ENCODE results near the gene SLC2A8.

Gene SLC2A8

GRCh38 chr9:127356906-127357305 is 40.1 kb upstream of the SLC2A8 start:
- Histone ChIP-seq H3K27ac (ENCODE audit: low read depth, low read length) (no peak overlapping the region), H4K5ac (ENCODE audit: low read length) (no peak overlapping the region), H3K4me2 (ENCODE audit: low read length) (no peak overlapping the region), H3K79me2 (ENCODE audit: control insufficient read depth, insufficient read depth, low read length) (no peaks in the 10 kb centered on the region), H3K4ac (ENCODE audit: low read depth, low read length) (no peak overlapping the region), H2AK5ac (ENCODE audit: low read length) (no peak overlapping the region), H2BK120ac (ENCODE audit: low read depth, low read length) (no peak overlapping the region), H3K23ac (ENCODE audit: low read length) (no peak overlapping the region), H3K56ac (ENCODE audit: low read length) (no peak overlapping the region), H3K27me3 (ENCODE audit: insufficient read depth, low read length, poor library complexity) (no peaks in the 10 kb centered on the region), H3K4me3 (ENCODE audit: low read length) (no peak overlapping the region), H3K4me1 (ENCODE audit: control insufficient read depth, low read depth, low read length) (no peaks in the 10 kb centered on the region), H3K79me1 (ENCODE audit: low read length) (no peaks in the 10 kb centered on the region), H2BK5ac (ENCODE audit: low read length) (no peak overlapping the region), H4K8ac (ENCODE audit: low read depth, low read length) (no peak overlapping the region), H3K18ac (ENCODE audit: low read length) (no peak overlapping the region), H3K9ac (ENCODE audit: low read length) (no peak overlapping the region), H3K36me3 (ENCODE audit: control insufficient read depth, insufficient read depth, low read length) (no peaks in the 10 kb centered on the region), H2BK15ac (replicated peaks; ENCODE audit: low read depth) (no peak overlapping the region)
- WGBS (ENCODE audit: extremely low coverage, insufficient coverage, low lambda C conversion rate), result no CpG with 5 or more reads among the region's 4 CpGs
- no peak for DNase-seq

- WGBS (ENCODE audit: extremely low coverage, insufficient coverage, low lambda C conversion rate), result no CpG with 5 or more reads among the region's 3 CpGs
- no peak overlapping the region for H3K18ac ChIP-seq (ENCODE audit: low read length)
- no peak overlapping the region for H3K27ac ChIP-seq (ENCODE audit: low read depth, low read length)
- no peaks in the 10 kb centered on the region for H3K27me3 ChIP-seq (ENCODE audit: insufficient read depth, low read length, poor library complexity)
- no peak overlapping the region for H2AK5ac ChIP-seq (ENCODE audit: low read length)
- H3K23ac ChIP-seq (ENCODE audit: low read length), result no peak overlapping the region
- no peak overlapping the region for H3K9ac ChIP-seq (ENCODE audit: low read length)
- H3K56ac ChIP-seq (ENCODE audit: low read length), result no peak overlapping the region
- no peak overlapping the region for H2BK120ac ChIP-seq (ENCODE audit: low read depth, low read length)
- H3K4ac ChIP-seq (ENCODE audit: low read depth, low read length), result no peak overlapping the region
- H3K79me1 ChIP-seq (ENCODE audit: low read length), result no peaks in the 10 kb centered on the region
- no peaks in the 10 kb centered on the region for H3K4me1 ChIP-seq (ENCODE audit: control insufficient read depth, low read depth, low read length)
- no peak overlapping the region for H4K8ac ChIP-seq (ENCODE audit: low read depth, low read length)
- no peak overlapping the region for H3K4me2 ChIP-seq (ENCODE audit: low read length)
- no peaks in the 10 kb centered on the region for H3K79me2 ChIP-seq (ENCODE audit: control insufficient read depth, insufficient read depth, low read length)
- no peak overlapping the region for H3K4me3 ChIP-seq (ENCODE audit: low read length)
- no peak overlapping the region for H2BK15ac ChIP-seq (replicated peaks; ENCODE audit: low read depth)
- H2BK5ac ChIP-seq (ENCODE audit: low read length), result no peak overlapping the region
- H4K5ac ChIP-seq (ENCODE audit: low read length), result no peak overlapping the region
- H3K36me3 ChIP-seq (ENCODE audit: control insufficient read depth, insufficient read depth, low read length), result no peaks in the 10 kb centered on the region
- no peak for DNase-seq
These were observed 38.9 kb upstream of the SLC2A8 start for GRCh38 chr9:127358023-127358535.

- Histone ChIP-seq H3K4ac (ENCODE audit: low read depth, low read length) (no peak overlapping the region), H3K27ac (ENCODE audit: low read depth, low read length) (no peak overlapping the region), H3K23ac (ENCODE audit: low read length) (no peak overlapping the region), H2BK120ac (ENCODE audit: low read depth, low read length) (no peak overlapping the region), H3K4me1 (ENCODE audit: control insufficient read depth, low read depth, low read length) (no peaks in the 10 kb centered on the region), H3K4me3 (ENCODE audit: low read length) (no peak overlapping the region), H3K9ac (ENCODE audit: low read length) (no peak overlapping the region), H4K8ac (ENCODE audit: low read depth, low read length) (no peak overlapping the region), H3K27me3 (ENCODE audit: insufficient read depth, low read length, poor library complexity) (no peaks in the 10 kb centered on the region), H4K5ac (ENCODE audit: low read length) (no peak overlapping the region), H3K79me2 (ENCODE audit: control insufficient read depth, insufficient read depth, low read length) (no peaks in the 10 kb centered on the region), H3K4me2 (ENCODE audit: low read length) (no peak overlapping the region), H3K56ac (ENCODE audit: low read length) (no peak overlapping the region), H2BK15ac (replicated peaks; ENCODE audit: low read depth) (no peak overlapping the region), H3K79me1 (ENCODE audit: low read length) (no peaks in the 10 kb centered on the region), H2BK5ac (ENCODE audit: low read length) (no peak overlapping the region), H3K18ac (ENCODE audit: low read length) (no peak overlapping the region), H2AK5ac (ENCODE audit: low read length) (no peak overlapping the region), H3K36me3 (ENCODE audit: control insufficient read depth, insufficient read depth, low read length) (no peaks in the 10 kb centered on the region)
- no peak for DNase-seq
- no CpG with 5 or more reads among the region's 3 CpGs for WGBS (ENCODE audit: extremely low coverage, insufficient coverage, low lambda C conversion rate)
These were observed 38.2 kb upstream of the SLC2A8 start for GRCh38 chr9:127358770-127359169.

- Histone ChIP-seq H3K4me3 (ENCODE audit: low read length) (no peak overlapping the region), H3K4me1 (ENCODE audit: control insufficient read depth, low read depth, low read length) (no peaks in the 10 kb centered on the region), H2BK15ac (replicated peaks; ENCODE audit: low read depth) (no peak overlapping the region), H3K18ac (ENCODE audit: low read length) (no peak overlapping the region), H4K5ac (ENCODE audit: low read length) (no peak overlapping the region), H3K79me1 (ENCODE audit: low read length) (no peaks in the 10 kb centered on the region), H4K8ac (ENCODE audit: low read depth, low read length) (no peak overlapping the region), H3K36me3 (ENCODE audit: control insufficient read depth, insufficient read depth, low read length) (no peaks in the 10 kb centered on the region), H3K27ac (ENCODE audit: low read depth, low read length) (no peak overlapping the region), H3K79me2 (ENCODE audit: control insufficient read depth, insufficient read depth, low read length) (no peaks in the 10 kb centered on the region), H3K4ac (ENCODE audit: low read depth, low read length) (no peak overlapping the region), H3K56ac (ENCODE audit: low read length) (no peak overlapping the region), H3K23ac (ENCODE audit: low read length) (no peak overlapping the region), H3K4me2 (ENCODE audit: low read length) (no peak overlapping the region), H2AK5ac (ENCODE audit: low read length) (no peak overlapping the region), H3K9ac (ENCODE audit: low read length) (no peak overlapping the region), H2BK5ac (ENCODE audit: low read length) (no peak overlapping the region), H3K27me3 (ENCODE audit: insufficient read depth, low read length, poor library complexity) (no peaks in the 10 kb centered on the region), H2BK120ac (ENCODE audit: low read depth, low read length) (no peak overlapping the region)
- WGBS (ENCODE audit: extremely low coverage, insufficient coverage, low lambda C conversion rate), result no CpG with 5 or more reads among the region's 8 CpGs
- DNase-seq, result no peak
These were observed 36.7 kb upstream of the SLC2A8 start for GRCh38 chr9:127360250-127360649.

GRCh38 chr9:127360829-127361228 is 36.1 kb upstream of the SLC2A8 start:
- Histone ChIP-seq H3K79me1 (ENCODE audit: low read length) (no peaks in the 10 kb centered on the region), H3K4me1 (ENCODE audit: control insufficient read depth, low read depth, low read length) (no peaks in the 10 kb centered on the region), H4K8ac (ENCODE audit: low read depth, low read length) (no peak overlapping the region), H3K9ac (ENCODE audit: low read length) (no peak overlapping the region), H3K79me2 (ENCODE audit: control insufficient read depth, insufficient read depth, low read length) (no peaks in the 10 kb centered on the region), H4K5ac (ENCODE audit: low read length) (no peak overlapping the region), H2AK5ac (ENCODE audit: low read length) (no peak overlapping the region), H3K4me3 (ENCODE audit: low read length) (no peak overlapping the region), H3K4me2 (ENCODE audit: low read length) (no peak overlapping the region), H2BK120ac (ENCODE audit: low read depth, low read length) (no peak overlapping the region), H3K27ac (ENCODE audit: low read depth, low read length) (no peak overlapping the region), H3K4ac (ENCODE audit: low read depth, low read length) (no peak overlapping the region), H3K36me3 (ENCODE audit: control insufficient read depth, insufficient read depth, low read length) (no peaks in the 10 kb centered on the region), H2BK5ac (ENCODE audit: low read length) (no peak overlapping the region), H2BK15ac (replicated peaks; ENCODE audit: low read depth) (no peak overlapping the region), H3K56ac (ENCODE audit: low read length) (no peak overlapping the region), H3K27me3 (ENCODE audit: insufficient read depth, low read length, poor library complexity) (no peaks in the 10 kb centered on the region), H3K18ac (ENCODE audit: low read length) (no peak overlapping the region), H3K23ac (ENCODE audit: low read length) (no peak overlapping the region)
- peak; percentile 89 for DNase-seq
- WGBS (ENCODE audit: extremely low coverage, insufficient coverage, low lambda C conversion rate), result no CpG with 5 or more reads among the region's 2 CpGs

GRCh38 chr9:127361561-127361960 is 35.4 kb upstream of the SLC2A8 start:
- Histone ChIP-seq H3K18ac (ENCODE audit: low read length) (no peak overlapping the region), H2BK5ac (ENCODE audit: low read length) (no peak overlapping the region), H3K4me1 (ENCODE audit: control insufficient read depth, low read depth, low read length) (no peaks in the 10 kb centered on the region), H3K56ac (ENCODE audit: low read length) (no peak overlapping the region), H4K8ac (ENCODE audit: low read depth, low read length) (no peak overlapping the region), H2BK15ac (replicated peaks; ENCODE audit: low read depth) (no peak overlapping the region), H2AK5ac (ENCODE audit: low read length) (no peak overlapping the region), H3K4me2 (ENCODE audit: low read length) (no peak overlapping the region), H3K79me2 (ENCODE audit: control insufficient read depth, insufficient read depth, low read length) (no peaks in the 10 kb centered on the region), H3K4ac (ENCODE audit: low read depth, low read length) (no peak overlapping the region), H3K36me3 (ENCODE audit: control insufficient read depth, insufficient read depth, low read length) (no peaks in the 10 kb centered on the region), H3K27ac (ENCODE audit: low read depth, low read length) (no peak overlapping the region), H3K9ac (ENCODE audit: low read length) (no peak overlapping the region), H3K27me3 (ENCODE audit: insufficient read depth, low read length, poor library complexity) (no peaks in the 10 kb centered on the region), H2BK120ac (ENCODE audit: low read depth, low read length) (no peak overlapping the region), H4K5ac (ENCODE audit: low read length) (no peak overlapping the region), H3K4me3 (ENCODE audit: low read length) (no peak overlapping the region), H3K79me1 (ENCODE audit: low read length) (no peaks in the 10 kb centered on the region), H3K23ac (ENCODE audit: low read length) (no peak overlapping the region)
- DNase-seq, result no peak
- WGBS (ENCODE audit: extremely low coverage, insufficient coverage, low lambda C conversion rate), result no CpG with 5 or more reads among the region's 3 CpGs

All from mesendoderm (in vitro differentiated cells).